IPS-18a (cell line): ENCODE results near the gene TYR.
"Not testable (repeated sequence)": the region's sequence is repeated elsewhere in the genome, so short reads cannot be mapped to it uniquely, and the experiment has no call there.

Experiments
- H3K27ac ChIP-seq: one replicate; pipeline ENCODE4 v1.5.1; 2013; ENCODE audit warnings: low read length
- H3K27me3 ChIP-seq: one replicate; pipeline ENCODE4 v1.6.1; 2013; ENCODE audit warnings: mild to moderate bottlenecking, low read length; ENCODE audit not compliant: control insufficient read depth, insufficient read depth
- H3K36me3 ChIP-seq: one replicate; pipeline ENCODE4 v1.6.1; 2013; ENCODE audit warnings: low read depth, low read length; ENCODE audit not compliant: control insufficient read depth
- H3K4me1 ChIP-seq: one replicate; pipeline ENCODE4 v1.6.1; 2013; ENCODE audit warnings: low read depth, low read length; ENCODE audit not compliant: control insufficient read depth
- H3K4me3 ChIP-seq: one replicate; pipeline ENCODE4 v1.5.1; 2013; ENCODE audit warnings: low read length
- H3K9ac ChIP-seq: one replicate; pipeline ENCODE4 v1.6.1; 2013; ENCODE audit warnings: mild to moderate bottlenecking, low read length, moderate library complexity
- H3K9me3 ChIP-seq: one replicate; pipeline ENCODE4 v1.6.1; 2013; ENCODE audit warnings: low read depth, low read length; ENCODE audit not compliant: control insufficient read depth

The TYR gene

DNA sequence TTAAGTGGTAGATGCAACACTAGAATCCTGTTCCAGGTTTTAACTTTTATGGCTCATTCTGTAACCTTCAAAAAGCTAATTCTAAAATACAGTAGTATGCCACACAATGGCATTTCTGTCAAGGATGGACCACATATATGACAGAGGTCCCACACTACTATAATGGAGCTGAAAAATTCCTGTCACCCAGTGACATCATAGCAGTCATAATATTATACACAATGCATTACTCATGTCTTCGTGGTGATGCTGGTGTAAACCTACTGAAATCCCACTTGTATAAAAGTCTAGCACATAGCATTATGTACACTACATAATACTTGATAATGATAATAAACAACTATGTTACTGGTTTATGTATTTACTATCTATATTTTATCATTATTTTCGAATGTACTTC, 12.1 kb downstream of the TYR start:
- Histone ChIP-seq H3K27me3 (no peaks in the 10 kb centered on the region), H3K4me1 (no peaks in the 10 kb centered on the region), H3K9ac (no peak overlapping the region), H3K27ac (no peak overlapping the region), H3K9me3 (no peaks in the 10 kb centered on the region), H3K4me3 (no peak overlapping the region), H3K36me3 (no peaks in the 10 kb centered on the region)

- H3K9me3 ChIP-seq = no peaks in the 10 kb centered on the region
- H3K9ac ChIP-seq = no peak overlapping the region
These were observed 23.5 kb downstream of the TYR start for GRCh38 chr11:89201138-89201537.

GRCh38 chr11:89203814-89204213, 26.1 kb downstream of the TYR start:
- no peak overlapping the region for H3K27ac ChIP-seq
- H3K4me3 ChIP-seq = no peak overlapping the region
- H3K27me3 ChIP-seq = no peaks in the 10 kb centered on the region
- H3K9ac ChIP-seq = no peak overlapping the region
- H3K4me1 ChIP-seq = no peaks in the 10 kb centered on the region
- H3K9me3 ChIP-seq = no peaks in the 10 kb centered on the region
- H3K36me3 ChIP-seq = no peaks in the 10 kb centered on the region

More at GRCh38 chr11:89201138-89201537, 23.5 kb downstream of the TYR start:
- Histone ChIP-seq H3K27me3 (no peaks in the 10 kb centered on the region), H3K4me3 (no peak overlapping the region), H3K27ac (no peak overlapping the region), H3K36me3 (no peaks in the 10 kb centered on the region), H3K4me1 (no peaks in the 10 kb centered on the region)

- no peak overlapping the region for H3K4me3 ChIP-seq
- no peak overlapping the region for H3K9ac ChIP-seq
- no peaks in the 10 kb centered on the region for H3K36me3 ChIP-seq
- no peaks in the 10 kb centered on the region for H3K4me1 ChIP-seq
- H3K27ac ChIP-seq = no peak overlapping the region
- no peaks in the 10 kb centered on the region for H3K9me3 ChIP-seq
- H3K27me3 ChIP-seq = no peaks in the 10 kb centered on the region
These were observed 27.7 kb downstream of the TYR start for GRCh38 chr11:89205378-89205777.

DNA sequence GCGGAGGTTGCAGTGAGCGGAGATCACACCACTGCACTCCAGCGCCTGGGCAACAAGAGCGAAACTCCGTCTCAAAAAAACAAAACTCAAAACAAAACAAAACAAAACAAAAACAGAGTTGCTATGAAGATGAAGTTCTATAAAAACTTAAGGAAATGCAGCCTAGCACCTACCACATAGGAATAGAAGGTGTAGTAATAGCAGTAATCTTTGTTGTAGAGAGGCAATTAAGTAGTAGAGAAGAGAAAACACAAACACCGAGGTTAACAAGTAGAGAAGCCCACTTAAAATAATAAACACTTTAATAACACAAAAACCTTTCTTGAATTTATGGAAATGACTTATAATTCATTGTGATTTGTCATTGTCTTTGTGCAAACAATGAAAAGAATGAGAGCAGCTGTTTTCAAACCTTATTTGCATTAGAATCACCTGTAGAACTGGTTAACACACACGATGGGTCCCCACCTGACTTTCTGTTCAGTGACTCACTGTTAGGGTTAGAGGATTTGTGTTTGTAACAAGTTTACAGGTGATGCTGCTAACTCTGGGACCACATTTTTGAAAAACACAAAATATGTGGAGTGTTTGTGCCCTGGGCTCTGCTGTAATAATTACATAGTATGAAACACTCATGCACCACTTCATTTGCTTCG, 43.1 kb downstream of the TYR start:
- H3K27ac ChIP-seq = no peak overlapping the region
- H3K9ac ChIP-seq = no peak overlapping the region
- H3K9me3 ChIP-seq = no peaks in the 10 kb centered on the region
- H3K27me3 ChIP-seq = no peaks in the 10 kb centered on the region
- no peak overlapping the region for H3K4me3 ChIP-seq
- no peaks in the 10 kb centered on the region for H3K36me3 ChIP-seq
- peaks cover 18% of the 10 kb centered on the region for H3K4me1 ChIP-seq

- no peaks in the 10 kb centered on the region for H3K36me3 ChIP-seq
- no peak overlapping the region for H3K27ac ChIP-seq
- H3K9me3 ChIP-seq = no peaks in the 10 kb centered on the region
- no peak overlapping the region for H3K4me3 ChIP-seq
- no peak overlapping the region for H3K9ac ChIP-seq
- no peaks in the 10 kb centered on the region for H3K4me1 ChIP-seq
- H3K27me3 ChIP-seq = no peaks in the 10 kb centered on the region
These were observed 57.4 kb downstream of the TYR start for GRCh38 chr11:89235083-89235482.

DNA sequence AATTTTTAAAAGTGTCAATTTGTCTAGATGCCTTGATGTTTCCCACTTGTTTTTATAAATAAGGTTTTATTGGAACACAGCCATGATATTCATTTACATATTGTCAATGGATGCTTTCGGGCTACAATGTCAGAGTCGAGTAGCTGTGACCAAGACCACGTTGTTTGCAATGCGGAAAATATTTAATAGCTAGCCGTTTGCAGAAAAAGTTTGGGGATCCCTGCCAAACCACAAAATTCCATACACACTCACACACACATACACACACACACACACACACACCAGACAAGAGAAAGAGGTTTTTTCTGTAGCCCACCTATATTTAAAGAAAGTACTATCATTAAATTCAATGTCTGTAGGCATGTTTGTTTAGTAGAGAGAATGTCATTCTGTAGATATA, 58.3 kb downstream of the TYR start:
- no peaks in the 10 kb centered on the region for H3K27me3 ChIP-seq
- H3K4me3 ChIP-seq = no peak overlapping the region
- no peaks in the 10 kb centered on the region for H3K36me3 ChIP-seq
- no peak overlapping the region for H3K27ac ChIP-seq
- H3K9ac ChIP-seq = no peak overlapping the region
- H3K9me3 ChIP-seq = no peaks in the 10 kb centered on the region
- H3K4me1 ChIP-seq = no peaks in the 10 kb centered on the region

DNA sequence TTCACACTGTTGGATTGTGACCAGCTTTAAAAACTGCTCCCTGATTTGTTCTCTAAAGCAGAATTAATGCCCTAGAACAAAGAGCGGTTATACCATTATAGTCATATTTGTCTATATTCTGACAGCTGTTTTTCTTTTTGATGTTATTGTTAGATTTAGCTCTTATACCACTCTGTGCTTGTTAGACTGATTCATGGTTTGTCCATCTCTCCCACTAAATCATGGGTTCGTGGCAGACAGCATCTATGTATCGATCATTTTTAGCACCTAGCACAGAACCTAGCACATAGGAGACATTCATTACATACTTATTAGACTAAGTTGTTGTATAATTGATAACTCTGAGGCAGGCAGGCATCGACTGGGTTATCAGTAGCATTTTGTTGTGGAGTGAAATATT, 69.3 kb downstream of the TYR start:
- H3K9me3 ChIP-seq, H3K27ac ChIP-seq, H3K9ac ChIP-seq, H3K27me3 ChIP-seq, H3K4me3 ChIP-seq, H3K4me1 ChIP-seq, H3K36me3 ChIP-seq: not testable (repeated sequence)

GRCh38 chr11:89249196-89249595, 71.5 kb downstream of the TYR start:
- Histone ChIP-seq H3K36me3 (no peaks in the 10 kb centered on the region), H3K27ac (no peak overlapping the region), H3K4me1 (no peaks in the 10 kb centered on the region), H3K9ac (no peak overlapping the region), H3K4me3 (no peak overlapping the region), H3K9me3 (no peaks in the 10 kb centered on the region), H3K27me3 (no peaks in the 10 kb centered on the region)

- H3K4me3 ChIP-seq, H3K4me1 ChIP-seq, H3K9ac ChIP-seq, H3K9me3 ChIP-seq, H3K27ac ChIP-seq, H3K36me3 ChIP-seq, H3K27me3 ChIP-seq: not testable (repeated sequence)
These were observed 83.8 kb downstream of the TYR start for GRCh38 chr11:89261483-89261882.

GRCh38 chr11:89267660-89268302, 90.1 kb downstream of the TYR start:
- Histone ChIP-seq H3K4me1 (peaks cover 6% of the 10 kb centered on the region), H3K36me3 (no peaks in the 10 kb centered on the region), H3K27me3 (no peaks in the 10 kb centered on the region), H3K27ac (no peak overlapping the region), H3K9ac (no peak overlapping the region), H3K9me3 (no peaks in the 10 kb centered on the region), H3K4me3 (no peak overlapping the region)

GRCh38 chr11:89272540-89273088, 94.9 kb downstream of the TYR start:
- not testable (repeated sequence) for H3K4me1 ChIP-seq, H3K36me3 ChIP-seq, H3K27ac ChIP-seq, H3K4me3 ChIP-seq, H3K27me3 ChIP-seq, H3K9me3 ChIP-seq, H3K9ac ChIP-seq
